ENCODE data around the gene GLP2R.

GLP2R gene

GRCh38 chr17:9854255-9854654 lies 28.5 kb downstream of the GLP2R start:
- no peak for DNase-seq (ENCODE audit: low spot score)

GRCh38 chr17:9855036-9855435 lies 29.3 kb downstream of the GLP2R start:
- DNase-seq (ENCODE audit: low spot score): no peak

- no peak for DNase-seq (ENCODE audit: low spot score)
Observed at GRCh38 chr17:9859781-9860180, 34.1 kb downstream of the GLP2R start.

GRCh38 chr17:9860851-9861250 lies 35.1 kb downstream of the GLP2R start:
- no peak for DNase-seq (ENCODE audit: low spot score)

GRCh38 chr17:9862220-9862619 lies 36.5 kb downstream of the GLP2R start:
- no peak for DNase-seq (ENCODE audit: low spot score)

- DNase-seq (ENCODE audit: low spot score): no peak
Observed at GRCh38 chr17:9862949-9863348, 37.2 kb downstream of the GLP2R start.

GRCh38 chr17:9865586-9865985 lies 39.9 kb downstream of the GLP2R start:
- no peak for DNase-seq (ENCODE audit: low spot score)

- DNase-seq (ENCODE audit: low spot score): no peak
Observed at GRCh38 chr17:9868552-9868951, 42.8 kb downstream of the GLP2R start.

- DNase-seq (ENCODE audit: low spot score): no peak
Observed at GRCh38 chr17:9872852-9873251, 47.1 kb downstream of the GLP2R start.

GRCh38 chr17:9874722-9875121 lies 49.0 kb downstream of the GLP2R start:
- no peak for DNase-seq (ENCODE audit: low spot score)

GRCh38 chr17:9875441-9875840 lies 49.7 kb downstream of the GLP2R start:
- DNase-seq (ENCODE audit: low spot score): peak; percentile 89

- DNase-seq (ENCODE audit: low spot score): no peak
Observed at GRCh38 chr17:9878356-9878755, 52.6 kb downstream of the GLP2R start.

- DNase-seq (ENCODE audit: low spot score): no peak
Observed at GRCh38 chr17:9878786-9879525, 53.2 kb downstream of the GLP2R start.

- DNase-seq (ENCODE audit: low spot score): no peak
Observed at GRCh38 chr17:9880582-9880999, 54.9 kb downstream of the GLP2R start.

GRCh38 chr17:9883451-9883850 lies 57.7 kb downstream of the GLP2R start:
- no peak for DNase-seq (ENCODE audit: low spot score)

GRCh38 chr17:9886141-9886930 lies 60.6 kb downstream of the GLP2R start:
- DNase-seq (ENCODE audit: low spot score): no peak

- DNase-seq (ENCODE audit: low spot score): no peak
Observed at GRCh38 chr17:9887508-9887907, 61.8 kb downstream of the GLP2R start.

GRCh38 chr17:9890124-9890523 lies 64.4 kb downstream of the GLP2R start:
- peak; percentile 62 for DNase-seq (ENCODE audit: low spot score)

- no peak for DNase-seq (ENCODE audit: low spot score)
Observed at GRCh38 chr17:9893411-9894012, 67.8 kb downstream of the GLP2R start.

GRCh38 chr17:9894231-9894630 lies 68.5 kb downstream of the GLP2R start:
- no peak for DNase-seq (ENCODE audit: low spot score)

- DNase-seq (ENCODE audit: low spot score): no peak
Observed at GRCh38 chr17:9895923-9896322, 70.2 kb downstream of the GLP2R start.

- DNase-seq (ENCODE audit: low spot score): no peak
Observed at GRCh38 chr17:9897372-9897968, 71.7 kb downstream of the GLP2R start.

GRCh38 chr17:9898812-9899211 lies 73.1 kb downstream of the GLP2R start:
- no peak for DNase-seq (ENCODE audit: low spot score)

Data from AG20443 (cell line).